GM21447 (cell line): ENCODE measurements around the gene METRNL.
"Not testable (repeated sequence)": the region's sequence is repeated elsewhere in the genome, so short reads cannot be mapped to it uniquely, and the experiment has no call there.

Source experiments
- ATAC-seq: cut with Tn5 transposase; IDR thresholded peaks from one replicate; pipeline ENCODE4 v1.9.1; 2021; ENCODE audit not compliant: unreplicated experiment

METRNL gene

DNA sequence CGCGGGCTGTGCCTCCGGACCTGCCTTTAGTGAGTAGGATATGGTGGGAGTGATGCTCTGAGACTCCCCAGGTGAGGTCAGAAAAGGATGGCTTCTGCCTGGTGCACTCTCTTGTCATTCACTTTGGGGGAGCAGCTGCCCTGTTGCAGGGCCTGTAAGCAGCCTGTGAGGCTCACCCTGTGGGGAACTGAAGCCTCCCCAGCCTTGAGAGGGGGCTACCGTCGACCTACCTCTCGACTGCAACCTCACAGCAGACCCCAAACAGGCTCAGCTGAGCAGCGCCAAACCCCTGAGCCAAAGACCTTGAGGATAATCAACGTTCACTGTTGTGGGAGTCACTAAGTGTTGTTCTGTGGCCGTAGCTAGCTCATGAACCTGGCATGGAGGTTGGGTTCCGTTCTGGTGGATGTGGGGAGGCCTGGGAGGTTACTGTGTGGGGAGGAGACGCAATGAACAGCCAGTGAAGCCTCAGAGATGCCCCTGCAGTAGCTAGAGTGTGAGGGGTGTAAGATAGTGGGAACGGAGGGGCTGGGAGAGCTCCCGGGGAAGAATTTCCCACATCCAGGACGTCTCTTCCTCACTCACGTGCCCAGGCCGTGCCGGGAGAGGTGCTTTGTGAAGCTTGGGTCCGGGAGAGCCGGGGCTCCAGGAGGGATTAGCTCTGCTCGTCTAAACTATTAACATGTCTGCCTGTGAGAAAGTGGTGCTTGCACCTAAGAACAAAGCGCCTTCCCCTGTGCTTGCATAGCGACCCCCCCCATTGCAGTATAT lies 38.8 kb downstream of the METRNL start:
- no peak for ATAC-seq

DNA sequence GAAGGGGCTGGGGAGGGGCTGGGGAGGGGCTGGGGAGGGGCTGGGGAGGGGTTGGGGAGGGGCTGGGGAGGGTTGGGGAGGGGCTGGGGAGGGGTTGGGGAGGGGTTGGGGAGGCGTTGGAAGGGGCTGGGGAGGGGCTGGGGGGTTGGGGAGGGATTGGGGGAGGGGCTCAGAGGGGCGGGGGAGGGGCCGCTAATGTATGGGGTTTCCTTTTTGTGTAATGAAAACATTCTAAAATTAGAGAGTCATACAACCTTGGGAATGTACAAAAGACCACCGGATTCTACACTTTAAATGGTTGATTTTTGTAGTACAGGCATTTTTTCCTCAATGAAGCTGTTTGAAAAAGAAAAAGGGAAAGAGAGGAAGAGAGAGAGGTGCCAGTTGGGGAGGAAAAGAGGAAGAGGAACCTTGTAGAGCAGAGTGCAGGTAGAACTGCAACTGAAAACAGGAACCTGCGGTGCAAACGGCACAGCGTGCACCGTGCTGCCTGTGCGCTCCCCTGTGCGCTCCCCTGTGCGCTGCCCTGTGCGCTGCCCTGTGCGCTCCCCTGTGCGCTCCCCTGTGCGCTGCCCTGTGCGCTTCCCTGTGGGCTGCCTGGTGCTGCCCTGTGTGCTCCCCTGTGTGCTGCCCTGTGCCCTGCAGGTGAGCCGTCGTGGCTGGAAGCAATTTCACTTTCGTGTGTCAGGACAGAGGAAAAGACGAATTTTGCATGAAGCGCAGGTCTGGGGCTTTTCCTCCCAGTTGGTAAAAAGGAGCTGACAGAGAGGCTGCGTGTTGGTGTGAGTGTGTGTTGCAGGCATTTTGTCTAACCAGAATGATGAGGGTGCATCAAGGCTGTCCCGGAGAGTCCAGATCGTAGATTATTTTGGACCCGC lies 40.8 kb downstream of the METRNL start:
- peak; percentile 86 for ATAC-seq

DNA sequence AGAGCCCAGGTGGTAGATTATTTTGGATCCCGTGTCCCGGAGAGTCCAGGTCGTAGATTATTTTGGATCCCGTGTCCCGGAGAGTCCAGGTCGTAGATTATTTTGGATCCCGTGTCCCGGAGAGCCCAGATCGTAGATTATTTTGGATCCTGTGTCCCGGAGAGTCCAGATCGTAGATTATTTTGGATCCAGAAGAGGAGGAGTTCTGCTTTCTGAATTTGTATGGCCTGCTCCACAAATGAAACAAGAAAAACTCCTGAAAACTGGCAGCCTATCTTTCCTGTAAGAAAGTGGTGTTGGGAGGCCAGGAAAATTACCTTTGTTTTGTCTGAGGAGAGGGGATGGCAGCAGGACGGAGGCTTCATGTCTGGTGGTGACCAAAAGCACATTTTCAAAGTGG lies 42.1 kb downstream of the METRNL start:
- not testable (repeated sequence) for ATAC-seq

DNA sequence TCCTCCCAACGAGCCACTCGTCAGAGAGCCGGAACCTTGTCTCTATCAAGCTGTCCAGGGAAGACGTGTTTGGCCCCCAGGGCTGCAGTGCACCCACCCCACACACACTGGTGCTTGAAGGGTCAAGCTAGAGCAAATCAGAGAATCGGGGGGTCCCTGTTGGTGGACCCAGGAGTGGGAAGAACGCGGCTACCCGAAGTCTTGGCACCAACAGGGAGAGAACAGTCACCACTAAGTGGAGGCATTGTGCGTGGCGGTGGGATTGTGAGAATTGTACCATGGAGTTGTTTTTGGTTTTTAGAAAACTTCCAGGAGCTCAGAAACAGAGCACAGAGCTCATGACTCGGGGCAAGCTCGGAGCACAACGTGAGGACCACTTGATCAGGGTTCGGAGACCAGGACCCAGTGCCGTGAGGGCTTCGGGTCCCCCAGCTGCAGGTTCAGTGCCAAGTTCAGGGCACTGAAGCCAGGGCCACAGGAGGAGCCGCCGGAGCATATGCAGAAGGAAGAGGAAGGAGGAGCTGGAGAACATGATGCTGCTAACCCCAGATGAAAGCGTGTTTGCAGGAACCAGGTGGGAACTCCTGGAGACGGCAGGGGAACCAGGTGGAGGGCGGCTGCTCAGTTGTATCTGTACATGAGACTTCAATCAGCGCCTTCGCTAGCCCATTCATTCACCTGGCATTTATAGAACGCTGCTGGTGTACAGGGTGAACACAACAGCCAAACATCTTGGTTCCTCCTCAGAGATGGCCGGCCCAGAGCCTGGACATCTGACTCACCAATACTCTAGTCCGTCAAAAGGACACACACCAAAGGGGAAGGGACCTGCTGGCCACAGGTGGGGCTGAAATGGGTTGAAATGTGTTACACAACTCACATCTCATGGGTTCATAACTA lies 42.8 kb downstream of the METRNL start:
- ATAC-seq: no peak

DNA sequence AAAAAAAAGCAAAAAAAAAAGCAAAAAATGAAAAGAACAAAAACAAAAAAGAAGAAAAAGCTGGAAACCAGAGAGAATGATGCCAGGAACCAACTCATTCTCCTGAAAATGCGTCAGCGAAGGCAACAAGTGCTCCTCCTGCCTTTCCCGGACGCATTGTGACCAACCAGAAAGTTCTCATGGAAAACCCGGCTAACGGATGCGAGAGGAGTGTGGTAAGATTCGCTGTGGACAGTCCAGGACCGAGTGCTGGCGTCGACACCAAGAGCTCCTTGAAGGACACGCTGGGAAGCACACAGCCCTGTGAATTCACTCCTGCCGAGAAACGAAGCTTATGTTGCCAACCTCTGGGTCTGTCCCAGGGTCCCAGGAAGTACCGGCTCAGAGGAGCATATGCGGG lies 43.4 kb downstream of the METRNL start:
- no peak for ATAC-seq

DNA sequence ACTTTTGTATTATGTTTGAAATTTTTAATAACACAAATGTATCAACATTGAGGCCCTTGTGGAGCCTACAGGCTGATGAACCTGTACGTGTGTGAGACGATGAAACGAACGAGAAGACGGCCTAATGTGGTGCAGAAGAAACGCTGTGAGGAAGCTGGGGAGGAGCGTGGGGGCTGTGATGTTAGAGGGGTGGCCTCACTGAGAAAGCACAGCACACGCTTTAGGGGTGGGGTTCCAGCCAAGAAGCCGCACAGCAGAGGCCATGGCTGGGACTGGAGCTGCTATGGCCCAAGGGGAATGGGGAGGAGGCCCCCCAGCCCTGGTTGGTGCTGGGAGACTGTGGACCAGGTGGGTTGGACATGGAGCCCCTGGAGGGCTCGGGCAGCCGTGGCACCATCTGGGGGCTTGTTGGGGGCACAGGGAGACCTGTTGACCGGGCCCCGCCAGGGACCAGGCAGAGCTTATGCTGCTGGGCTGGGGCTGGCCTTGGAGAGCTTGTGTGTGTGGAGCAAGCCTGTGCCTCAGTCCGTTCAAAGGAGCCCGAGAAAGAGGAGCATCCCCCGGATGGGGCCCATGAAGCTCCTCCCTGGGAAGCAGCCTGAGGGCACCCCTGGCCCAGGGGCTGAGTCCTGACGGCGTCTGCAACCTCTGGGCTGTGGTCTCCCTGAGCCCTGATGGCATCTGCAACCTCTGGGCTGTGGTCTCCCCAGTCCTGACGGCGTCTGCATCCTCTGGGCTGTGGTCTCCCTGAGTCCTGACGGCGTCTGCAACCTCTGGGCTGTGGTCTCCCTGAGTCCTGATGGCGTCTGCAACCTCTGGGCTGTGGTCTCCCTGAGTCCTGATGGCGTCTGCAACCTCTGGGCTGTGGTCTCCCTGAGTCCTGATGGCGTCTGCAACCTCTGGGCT lies 44.7 kb downstream of the METRNL start:
- no peak for ATAC-seq

DNA sequence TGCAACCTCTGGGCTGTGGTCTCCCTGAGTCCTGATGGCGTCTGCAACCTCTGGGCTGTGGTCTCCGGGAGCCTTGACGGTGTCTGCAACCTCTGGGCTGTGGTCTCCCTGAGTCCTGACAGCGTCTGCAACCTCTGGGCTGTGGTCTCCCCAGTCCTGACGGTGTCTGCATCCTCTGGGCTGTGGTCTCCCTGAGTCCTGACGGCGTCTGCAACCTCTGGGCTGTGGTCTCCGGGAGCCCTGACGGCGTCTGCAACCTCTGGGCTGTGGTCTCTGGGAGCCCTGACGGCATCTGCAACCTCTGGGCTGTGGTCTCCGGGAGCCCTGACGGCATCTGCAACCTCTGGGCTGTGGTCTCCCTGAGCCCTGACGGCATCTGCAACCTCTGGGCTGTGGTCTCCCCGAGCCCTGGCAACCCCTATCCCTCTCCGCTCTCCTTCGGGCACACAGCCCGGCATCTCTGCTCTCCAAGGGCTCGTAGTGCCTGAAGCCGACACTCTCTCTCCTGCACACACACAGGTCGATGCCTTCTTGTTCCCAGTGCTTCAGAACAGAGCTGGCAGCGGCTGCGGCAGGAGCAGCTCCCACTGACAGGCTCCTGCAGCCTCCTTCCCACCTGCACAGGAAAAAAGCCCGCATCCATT lies 45.6 kb downstream of the METRNL start:
- ATAC-seq: no peak

DNA sequence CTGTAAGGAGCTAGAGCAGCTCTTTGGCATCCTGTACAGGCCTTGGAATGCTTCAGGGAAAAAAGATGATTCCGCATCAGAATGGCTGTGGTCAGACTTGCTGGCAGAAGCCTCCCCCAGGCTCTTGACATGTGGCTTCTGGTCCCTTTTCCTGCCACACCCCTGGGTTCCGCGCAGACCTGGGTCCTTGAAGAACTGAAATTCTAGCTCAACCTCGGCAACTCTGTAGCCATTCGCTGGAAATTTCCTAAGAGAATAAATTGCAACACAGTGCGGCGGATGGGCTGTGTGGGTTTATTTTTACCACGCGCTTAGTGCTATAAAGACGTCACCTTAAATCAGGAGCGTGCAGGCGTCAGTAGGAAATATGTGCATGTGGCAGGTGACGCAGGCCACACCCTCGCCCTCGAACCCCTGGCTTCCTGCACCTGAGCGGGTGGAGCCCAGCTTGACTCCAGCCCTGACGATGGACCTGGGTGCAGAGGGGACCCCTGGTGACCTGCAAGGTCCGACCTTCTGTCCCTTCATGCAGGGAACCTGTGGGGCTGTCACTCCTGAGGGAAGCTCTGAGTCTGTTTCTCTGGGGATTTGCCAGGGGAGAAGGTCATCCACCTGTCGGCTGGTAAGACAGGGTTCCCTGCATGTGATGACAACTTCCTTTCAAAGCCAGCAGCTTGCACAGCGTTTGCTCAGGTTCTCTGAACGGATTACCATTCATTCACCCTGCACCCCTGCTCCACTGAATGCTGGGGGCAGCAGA lies 46.3 kb downstream of the METRNL start:
- no peak for ATAC-seq

DNA sequence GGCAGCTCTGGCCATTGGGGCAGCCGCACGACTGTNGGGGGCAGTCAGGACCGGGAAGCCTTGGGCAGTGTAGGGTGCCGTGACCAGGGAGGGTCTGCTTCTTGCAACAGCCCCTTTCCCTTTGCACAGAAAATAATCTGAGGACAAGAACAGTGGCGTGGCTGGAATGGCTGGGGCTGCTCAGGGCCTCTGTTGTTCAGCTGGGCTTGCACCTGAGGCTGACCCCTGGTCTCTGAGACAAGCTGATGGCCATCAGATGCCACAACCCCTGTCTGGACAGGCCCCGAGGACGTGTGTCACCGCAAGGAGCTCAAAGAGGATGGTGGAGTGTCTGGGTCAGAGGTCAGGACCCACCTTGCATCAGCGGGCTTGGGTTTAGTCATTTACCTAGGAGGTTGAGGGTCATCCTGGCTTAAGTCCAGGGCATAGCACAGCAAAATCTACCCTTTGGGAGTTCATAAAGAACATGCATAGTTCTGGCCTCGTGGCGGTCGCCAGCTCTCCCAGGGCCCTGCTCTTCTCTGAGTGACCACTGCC lies 46.9 kb downstream of the METRNL start:
- ATAC-seq: no peak

DNA sequence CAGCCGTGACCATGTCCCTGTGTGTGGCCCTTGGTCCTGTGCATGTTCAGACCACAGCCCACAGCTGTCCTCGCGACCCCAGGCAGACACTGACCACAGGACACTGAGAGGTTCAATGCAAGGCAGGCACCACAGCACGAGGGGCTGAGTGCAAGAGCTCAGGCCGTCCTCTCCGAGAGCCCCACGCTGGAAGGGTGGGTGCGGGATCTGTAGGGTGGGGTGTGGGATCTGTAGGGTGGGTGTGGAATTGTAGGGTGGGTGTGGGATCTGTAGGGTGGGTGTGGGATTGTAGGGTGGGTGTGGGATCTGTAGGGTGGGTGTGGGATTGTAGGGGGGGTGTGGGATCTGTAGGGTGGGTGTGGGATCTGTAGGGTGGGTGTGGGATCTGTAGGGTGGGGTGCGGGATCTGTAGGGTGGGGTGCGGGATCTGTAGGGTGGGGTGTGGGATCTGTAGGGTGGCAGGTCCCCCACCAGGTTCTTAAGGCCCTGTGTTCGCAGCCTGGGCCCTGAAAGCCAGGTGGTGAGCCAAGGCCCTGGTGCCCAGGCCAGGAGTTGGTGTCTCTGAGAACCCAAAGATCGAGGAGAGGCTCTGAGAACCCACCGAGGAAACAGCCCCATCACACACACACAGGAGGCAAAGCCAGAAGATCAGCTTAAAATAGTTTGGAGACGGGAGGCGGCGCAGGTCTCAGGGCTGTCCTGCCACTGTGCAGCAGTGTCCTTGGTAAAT lies 48.2 kb downstream of the METRNL start:
- ATAC-seq: no peak

DNA sequence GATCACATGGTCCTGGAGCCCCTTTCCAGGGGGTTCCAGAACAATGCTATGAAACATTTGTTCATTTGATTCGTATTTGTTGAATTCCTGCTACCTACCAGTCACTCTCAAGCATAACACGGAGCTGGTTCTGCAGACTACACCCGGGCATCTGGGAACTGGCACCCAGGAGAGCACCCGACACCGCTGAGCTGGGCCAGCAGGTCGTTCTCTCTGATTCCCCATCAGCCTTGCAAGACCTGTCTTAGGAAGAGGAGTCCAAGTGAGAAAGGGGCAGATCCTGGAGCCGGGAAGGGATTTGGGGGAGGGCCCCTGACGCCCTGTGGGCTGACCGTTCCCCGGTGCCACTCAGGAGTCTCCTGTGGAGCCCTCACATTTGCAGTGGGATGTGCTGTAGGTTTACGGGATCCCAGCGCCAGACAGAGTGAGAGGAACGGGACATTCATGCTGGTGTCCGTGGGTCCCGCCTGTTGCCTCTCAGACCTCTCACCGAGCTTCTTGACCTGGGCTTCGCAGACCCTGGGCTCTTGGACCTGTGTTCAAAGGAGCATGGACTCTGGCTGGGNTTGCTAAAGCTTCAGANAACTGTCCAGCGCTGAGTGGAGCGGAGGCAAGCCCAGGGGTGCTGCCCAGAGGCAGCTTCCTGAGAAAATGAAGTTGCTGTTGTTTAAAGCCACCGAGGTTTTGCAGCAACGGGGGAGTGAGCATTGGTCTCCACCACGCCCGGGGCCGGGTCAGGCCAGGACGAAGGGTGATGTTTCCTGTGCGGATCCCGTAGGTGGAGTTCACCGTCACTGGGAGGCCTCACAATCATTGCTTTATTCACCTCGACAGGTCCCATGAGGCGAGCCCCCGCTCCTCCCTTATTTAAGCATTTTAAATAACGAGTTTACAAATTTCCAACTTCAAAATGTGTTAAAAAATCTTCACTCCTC lies 49.2 kb downstream of the METRNL start:
- no peak for ATAC-seq

DNA sequence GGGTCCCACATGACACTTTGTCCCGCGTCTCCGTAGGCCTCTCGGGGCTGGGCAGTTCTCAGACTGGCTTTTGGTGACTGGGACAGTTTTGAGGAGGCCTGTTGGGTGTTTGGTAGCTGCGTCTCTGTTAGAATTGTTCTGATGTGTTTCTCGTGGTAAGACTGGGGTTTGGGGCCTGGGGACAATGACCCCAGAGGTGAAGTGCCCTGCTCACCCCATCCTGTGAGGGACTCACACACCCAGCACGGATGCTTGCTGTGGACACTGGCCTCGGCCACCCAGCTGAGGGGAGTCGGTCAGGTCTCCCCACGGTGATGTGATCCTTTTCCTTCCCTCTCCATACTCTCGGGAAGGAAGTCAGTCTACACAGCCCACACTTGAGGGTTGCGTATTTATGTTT lies 50.3 kb downstream of the METRNL start:
- ATAC-seq: no peak

DNA sequence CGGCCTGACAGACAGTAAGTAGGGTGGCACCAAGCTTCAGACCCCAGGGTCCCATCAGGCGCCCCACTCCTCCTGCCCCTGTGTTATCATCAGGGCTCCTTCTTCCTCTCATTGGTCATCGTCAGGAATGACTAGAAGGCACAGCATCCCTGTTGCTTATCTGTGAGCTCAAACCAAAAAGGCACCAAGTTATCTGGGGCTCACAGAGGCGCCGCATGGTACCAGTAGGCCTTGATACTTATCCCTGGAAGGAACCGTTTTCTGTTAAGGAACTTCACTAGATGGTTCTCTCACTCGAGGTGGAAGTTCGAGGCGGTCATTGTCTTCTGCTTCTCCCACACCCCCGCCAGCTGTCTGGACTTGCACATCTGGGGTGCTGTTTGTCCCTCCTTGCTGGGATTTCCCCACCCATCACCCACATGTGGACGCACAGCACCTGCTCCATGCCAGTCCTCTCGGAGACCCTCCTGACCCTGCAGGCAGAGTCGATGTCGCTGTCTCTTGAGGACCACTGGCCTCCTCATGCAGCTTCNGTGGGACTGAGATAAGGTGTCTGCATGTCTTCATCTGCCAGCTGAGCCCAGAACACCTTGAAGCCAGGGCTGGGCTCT lies 52.1 kb downstream of the METRNL start:
- no peak for ATAC-seq

DNA sequence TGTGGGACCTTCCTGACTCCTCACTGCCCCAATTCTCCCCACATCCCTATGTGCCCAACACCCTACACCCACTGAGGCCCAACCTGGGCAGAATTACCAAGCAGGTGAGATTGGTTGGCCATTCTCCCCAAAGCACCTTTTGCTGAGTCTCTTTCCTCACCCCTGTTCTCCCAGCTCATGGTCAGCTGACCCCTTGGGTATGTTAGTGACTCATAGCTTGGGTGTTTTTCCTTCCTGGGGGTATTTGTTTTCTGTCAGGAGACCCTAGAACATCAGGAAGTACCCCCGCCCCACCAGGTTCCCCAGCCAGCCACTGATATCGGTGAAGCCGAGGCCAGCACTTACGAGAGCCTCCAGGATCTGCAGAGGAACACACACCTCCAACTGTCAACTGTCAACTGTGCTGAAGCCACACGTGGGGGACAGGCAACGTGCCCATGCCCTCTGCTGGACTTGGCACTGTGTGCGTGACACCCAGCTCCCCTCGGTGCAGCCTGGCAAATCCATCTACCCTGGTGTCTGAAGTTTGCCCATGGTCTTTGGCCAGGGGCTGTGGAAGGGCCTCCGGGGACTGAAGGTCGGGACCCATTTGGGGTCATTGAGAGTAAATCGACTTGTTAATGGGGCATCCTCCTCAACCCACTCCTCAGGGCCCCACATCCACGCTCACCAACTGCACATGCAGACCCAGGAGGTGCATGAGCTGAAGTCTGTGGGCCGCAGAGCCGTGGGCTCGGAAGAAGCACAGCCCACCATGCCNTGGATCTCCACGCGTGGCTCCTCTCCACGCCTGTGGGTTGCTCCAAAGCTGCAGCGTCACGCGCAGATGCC lies 53.1 kb downstream of the METRNL start:
- ATAC-seq: no peak

DNA sequence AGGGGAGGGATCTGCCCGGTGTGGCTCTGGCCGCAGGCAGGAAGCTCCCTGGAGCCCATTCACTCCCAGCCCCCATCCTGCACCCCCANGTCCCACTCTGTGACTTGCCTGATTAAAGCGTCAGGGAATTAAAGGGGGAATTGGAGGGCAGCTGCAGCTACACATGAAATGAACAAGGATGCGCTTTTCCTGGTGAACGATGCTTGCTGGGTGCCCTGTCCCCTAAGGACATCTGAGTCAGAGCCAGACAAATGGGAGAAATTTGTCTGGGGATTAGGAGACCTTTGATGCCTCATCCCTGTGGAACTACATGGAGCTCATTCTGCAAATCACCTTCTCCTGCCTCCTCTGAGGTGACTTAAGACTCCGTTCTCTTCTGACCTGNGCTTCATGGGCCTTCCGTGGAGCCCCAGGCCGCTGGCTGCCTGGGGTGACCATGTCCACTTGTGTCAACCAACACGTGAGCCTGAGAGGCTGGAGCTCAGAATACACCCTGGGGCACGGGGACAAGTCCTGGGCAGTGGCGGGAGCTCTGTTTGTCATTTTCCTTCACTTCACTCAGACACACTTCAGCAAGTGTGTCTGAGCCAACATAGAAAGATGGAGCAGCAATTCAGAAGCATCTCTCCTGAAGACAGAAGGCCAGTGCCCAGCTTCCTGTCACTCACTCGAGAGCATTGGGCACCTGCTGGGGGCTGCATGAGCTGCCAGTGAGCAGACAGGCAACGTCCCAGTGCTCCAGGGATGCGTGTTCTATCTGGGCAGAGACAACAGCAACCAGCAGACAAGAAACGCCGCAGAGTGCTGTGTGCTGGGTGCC lies 54.1 kb downstream of the METRNL start:
- no peak for ATAC-seq
